T-cell (primary cell): ENCODE data around the gene DND1. TPM values are rescaled to one million over a fixed set of nuclear protein-coding genes. Genes with fewer than 3 reads are reported as not detected.
A peak's percentile ranks its signal among the peaks of the same experiment; 100 is the strongest.
"Not testable (repeated sequence)": the region's sequence is repeated elsewhere in the genome, so short reads cannot be mapped to it uniquely, and the experiment has no call there.

Experiments used
- ATAC-seq, 4 experiments: fragments of 200-7000 bp in 3 of 4; fragments of 150-1000 bp in 1 of 4; cut with Tn5 transposase; replicated peaks in 1 of 4; 1 replicate in 3 of 4; 2 replicates in 1 of 4; pipeline ENCODE4 v1.10.0; 2021; ENCODE audit warnings: moderate library complexity in 3 of 4, mild to moderate bottlenecking in 2 of 4, moderate number of reproducible peaks in 1 of 4
- CTCF ChIA-PET, 2 donors: fragments of 300-600 bp; sonication (Branson Sonifier 250); formaldehyde crosslinking; loops; one replicate each; lab custom pipeline; 2022; ENCODE audit warnings: antibody characterized with exemption in 2 of 2; lab: Charles Lee
- POLR2A ChIA-PET, 2 donors: fragments of 300-600 bp; sonication (Branson Sonifier 250); formaldehyde crosslinking; loops; one replicate each; lab custom pipeline; 2022; ENCODE audit warnings: antibody characterized with exemption in 2 of 2; lab: Charles Lee
- DNase-seq, 35 experiments: peaks; one replicate each; pipeline versions ENCODE4 v3.0.0 to v3.0.0-alpha.2; 2013 to 2023
- H3K27ac ChIP-seq: one replicate; pipeline ENCODE4 v1.5.1; 2013; ENCODE audit warnings: low read length
- H3K27me3 ChIP-seq, 2 experiments: replicated peaks in 1 of 2; 1 replicate in 1 of 2; 2 replicates in 1 of 2; pipeline versions ENCODE4 v1.6.1 to v1.7.0; 2013; ENCODE audit warnings: low read length in 1 of 2, mixed read lengths in 1 of 2; ENCODE audit not compliant: control insufficient read depth in 2 of 2, insufficient read depth in 2 of 2; ENCODE audit errors: extremely low read depth in 1 of 2
- H3K36me3 ChIP-seq, 2 donors: 1 replicate in 1 of 2; 2 replicates in 1 of 2; pipeline versions ENCODE4 v1.6.1 to v1.7.0; 2013; ENCODE audit warnings: low read length in 1 of 2; ENCODE audit not compliant: control insufficient read depth in 2 of 2, insufficient read depth in 1 of 2; ENCODE audit errors: extremely low read depth in 1 of 2
- H3K4me1 ChIP-seq, 2 experiments: 1 replicate in 1 of 2; 2 replicates in 1 of 2; pipeline versions ENCODE4 v1.6.1 to v1.7.0; 2013; ENCODE audit warnings: low read length in 2 of 2, mixed read lengths in 1 of 2; ENCODE audit not compliant: insufficient read depth in 2 of 2, control insufficient read depth in 1 of 2; ENCODE audit errors: extremely low read depth in 1 of 2
- H3K4me3 ChIP-seq, 2 donors: 1 replicate in 1 of 2; 2 replicates in 1 of 2; pipeline versions ENCODE4 v1.5.1 to v1.7.0; 2013; ENCODE audit warnings: mild to moderate bottlenecking in 2 of 2, low read length in 1 of 2, moderate library complexity in 1 of 2; ENCODE audit not compliant: control insufficient read depth in 1 of 2; ENCODE audit errors: extremely low read depth in 1 of 2
- H3K9me3 ChIP-seq: 2 replicates; pipeline ENCODE4 v1.7.0; 2013
- H3K27ac Mint-ChIP-seq, 2 donors: one replicate each; pipeline ENCODE4 v1.8.0; 2020 to 2021; ENCODE audit warnings: mild to moderate bottlenecking in 2 of 2, mixed read lengths in 2 of 2
- H3K27me3 Mint-ChIP-seq, 2 donors: one replicate each; pipeline ENCODE4 v1.8.0; 2021 to 2022; ENCODE audit warnings: mixed read lengths in 2 of 2
- H3K36me3 Mint-ChIP-seq: one replicate; pipeline ENCODE4 v1.8.0; 2021; ENCODE audit warnings: mixed read lengths
- H3K4me1 Mint-ChIP-seq, 3 donors: one replicate each; pipeline ENCODE4 v1.8.0; 2020 to 2022; ENCODE audit warnings: mixed read lengths in 3 of 3, mild to moderate bottlenecking in 1 of 3
- H3K4me3 Mint-ChIP-seq, 3 donors: one replicate each; pipeline ENCODE4 v1.8.0; 2020 to 2022; ENCODE audit warnings: mild to moderate bottlenecking in 3 of 3, mixed read lengths in 3 of 3, moderate library complexity in 3 of 3
- H3K9me3 Mint-ChIP-seq, 3 donors: one replicate each; pipeline ENCODE4 v1.8.0; 2020 to 2022; ENCODE audit warnings: mixed read lengths in 3 of 3
- WGBS: methylation state at CpG from one replicate; pipeline ENCODE4 v1.1.5; 2013; ENCODE audit warnings: missing lambda C conversion rate; ENCODE audit not compliant: insufficient coverage; 5-methylcytosine and 5-hydroxymethylcytosine counted together
- total RNA-seq, 35 experiments: library from RNA in 6 of 35; stranded (reverse) in 6 of 35; fragments of 120-200 nt in 1 of 35; gene quantifications; one replicate each; pipeline versions ENCODE4 v1.2.1 to v1.2.4 and lab custom pipeline; 2013 to 2026

DND1 gene
- total RNA-seq, 5 donors from 2014 or later (not counting 1 experiment from before 2014, with no cell fraction given) = 3.0 to 6.4 (median 5.5) TPM

DNA sequence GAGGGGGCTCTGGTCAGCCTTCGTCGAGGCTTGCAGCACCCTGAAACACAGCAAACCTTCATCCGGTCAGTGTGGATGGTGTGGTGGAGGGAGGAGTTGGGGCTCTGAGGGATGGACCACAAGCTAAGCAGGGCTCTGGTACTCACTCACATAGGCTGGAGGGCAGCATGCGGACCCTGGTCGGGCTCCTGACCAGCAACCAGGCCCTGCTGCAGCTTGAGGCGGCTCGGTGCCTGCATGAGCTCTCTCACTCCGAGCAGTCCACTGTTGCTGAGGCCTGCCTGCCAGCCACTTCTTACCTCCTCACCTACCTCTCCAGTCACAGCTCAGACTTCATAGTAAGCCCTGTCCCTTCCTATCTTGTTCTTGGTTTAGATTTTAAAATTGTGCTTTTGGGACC, 31.7 kb downstream of the DND1 start:
- Mint-ChIP-seq H3K4me3 (no peak overlapping the region), H3K27me3 (no peaks in the 10 kb centered on the region), H3K27ac (no peak overlapping the region), H3K9me3 (no peaks in the 10 kb centered on the region), H3K4me1 (peaks cover 49 to 51% (median 50%) of the 10 kb centered on the region in 3 donors), H3K36me3 (peaks cover 27% of the 10 kb centered on the region)
- ATAC-seq = no peak
- no peaks in the 10 kb centered on the region for H3K9me3 ChIP-seq
- no peak overlapping the region for H3K27ac ChIP-seq
- WGBS = 89% methylated on average over 8 of the region's 8 CpGs
- peaks cover 7 to 26% of the 10 kb centered on the region in 2 experiments for H3K4me1 ChIP-seq
- POLR2A ChIA-PET = interaction anchor here in 1 of 2 donors (0.5 to 0.6 kb wide), 2 partner anchors 70 to 1070 kb away, joined by 6 to 8 read pairs; no protein-coding TSS in a partner anchor
- no peaks in the 10 kb centered on the region for H3K27me3 ChIP-seq
- no peak for DNase-seq
- CTCF ChIA-PET = no interaction called here
- peaks cover 16 to 34% of the 10 kb centered on the region in 2 donors for H3K36me3 ChIP-seq
- H3K4me3 ChIP-seq = no peak overlapping the region

DNA sequence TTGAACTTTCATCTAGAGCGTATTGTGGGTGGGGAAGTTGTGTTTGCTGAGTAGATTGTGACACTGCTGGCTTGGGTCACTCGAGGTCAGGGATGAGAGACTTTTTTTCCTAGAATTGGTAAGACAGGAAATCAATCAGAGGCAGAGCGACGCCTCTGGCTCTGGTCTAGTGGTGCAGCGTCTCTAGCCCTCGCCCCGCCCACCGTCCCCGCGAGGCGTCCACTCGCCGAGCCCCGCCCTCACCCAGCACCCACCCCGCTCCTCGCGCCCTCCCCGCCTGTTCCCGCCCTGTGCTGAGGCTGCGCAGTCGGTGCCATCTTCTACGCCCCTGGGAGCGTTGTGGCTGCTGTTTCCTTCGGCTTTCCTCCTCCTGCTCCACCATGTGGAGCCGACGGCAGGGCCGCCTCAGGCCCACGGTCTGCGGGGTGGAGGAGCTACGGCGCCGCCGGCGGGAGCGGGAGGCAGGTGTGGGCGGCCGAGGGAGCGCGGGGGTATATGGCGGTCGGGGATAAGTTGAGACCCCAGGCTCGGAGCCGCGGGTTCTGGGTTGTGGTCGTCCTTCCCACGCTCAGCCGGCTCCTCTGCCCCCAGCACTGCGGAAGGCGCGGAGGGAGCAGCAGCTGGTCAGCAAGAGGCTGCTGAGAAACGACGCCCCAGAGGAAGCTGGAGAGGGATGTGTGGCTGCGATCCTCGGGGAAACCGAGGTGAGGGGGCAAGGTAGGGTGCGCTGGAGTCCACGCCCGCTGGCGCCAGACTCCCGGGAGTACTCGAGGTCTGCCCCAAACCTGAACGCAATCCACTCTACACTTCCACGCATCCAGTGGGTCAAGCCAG, 34.0 kb downstream of the DND1 start, which contains the start of gene TMCO6:
Gene TMCO6 (plus strand): TSS at position 304 of the 834 bp plus-strand sequence. CDS start 77 bp downstream, at position 381.
- H3K27me3 ChIP-seq = no peaks in the 10 kb centered on the region
- Mint-ChIP-seq H3K9me3 (no peaks in the 10 kb centered on the region), H3K4me3 (peak within 1 kb of the TSS; percentile 87 to 90 (median 88)), H3K4me1 (peaks cover 34 to 43% (median 38%) of the 10 kb centered on the region in 3 donors), H3K27ac (peak within 1 kb of the TSS; percentile 85 to 98), H3K36me3 (peaks cover 16% of the 10 kb centered on the region), H3K27me3 (no peaks in the 10 kb centered on the region)
- H3K36me3 ChIP-seq = peaks cover 10 to 22% of the 10 kb centered on the region in 2 donors
- peak within 1 kb of the TSS; percentile 70 to 90 for H3K4me3 ChIP-seq
- H3K9me3 ChIP-seq = no peaks in the 10 kb centered on the region
- ChIA-PET CTCF (interaction anchor here (1.7 to 1.8 kb wide), 3 partner anchors 8 to 92 kb away, joined by 6 to 14 read pairs (median 11); partner anchors contain the start of genes EIF4EBP3 (in 2 of the 2), IK (in 1 of the 2) and NDUFA2 (in 1 of the 2)), POLR2A (interaction anchor here in 1 of 2 donors (0.6 to 1.9 kb wide), 3 partner anchors 8 to 70 kb away, joined by 5 to 6 read pairs (median 5); partner anchors contain the start of genes IK, NDUFA2 and ZMAT2)
- peaks cover 3 to 19% of the 10 kb centered on the region in 2 experiments for H3K4me1 ChIP-seq
- ATAC-seq (peak; percentile 97 to 100 (median 98)), DNase-seq (peak; percentile 91 to 98 (median 96))
- H3K27ac ChIP-seq = peak within 1 kb of the TSS; percentile 88
- under 1% methylated on average over 43 of the region's 63 CpGs for WGBS

DNA sequence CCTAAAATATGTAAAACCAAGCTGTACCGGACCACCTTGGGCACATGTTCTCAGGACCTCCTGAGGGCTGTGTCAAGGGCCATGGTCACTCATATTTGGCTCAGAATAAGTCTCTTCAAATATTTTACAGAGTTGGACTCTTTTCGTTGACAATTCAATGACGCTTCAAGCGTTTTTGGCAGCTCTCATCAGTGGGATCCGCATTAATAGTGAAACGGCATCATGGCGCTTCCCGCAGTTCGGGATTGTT, 34.6 kb downstream of the DND1 start:
- not testable (repeated sequence) for H3K27me3 Mint-ChIP-seq, H3K27me3 ChIP-seq, H3K9me3 ChIP-seq, DNase-seq, H3K9me3 Mint-ChIP-seq
- peak overlapping the region; percentile 25 to 90 for H3K4me3 ChIP-seq
- H3K27ac ChIP-seq = peak overlapping the region; percentile 88
- 14% methylated on average over 9 of the region's 9 CpGs for WGBS
- H3K4me1 ChIP-seq = peaks cover 3 to 19% of the 10 kb centered on the region in 2 experiments
- Mint-ChIP-seq H3K4me1 (peaks cover 36 to 42% (median 38%) of the 10 kb centered on the region in 3 donors), H3K4me3 (peak overlapping the region; percentile 87 to 90 (median 88)), H3K27ac (peak overlapping the region; percentile 85 to 98), H3K36me3 (peaks cover 10% of the 10 kb centered on the region)
- peaks cover 9 to 17% of the 10 kb centered on the region in 2 donors for H3K36me3 ChIP-seq
- peak in 1 of 4 experiments; percentile 2 for ATAC-seq
- ChIA-PET CTCF (interaction anchor here (0.7 to 1.8 kb wide), 4 partner anchors 9 to 91 kb away, joined by 3 to 14 read pairs (median 8); partner anchors contain the start of genes EIF4EBP3 (in 2 of the 2), IK (in 1 of the 2) and NDUFA2 (in 1 of the 2)), POLR2A (interaction anchor here (0.6 to 1.9 kb wide), 4 partner anchors 9 to 101 kb away, joined by 3 to 6 read pairs (median 5); partner anchors contain the start of genes IK (in 1 of the 2), NDUFA2 (in 1 of the 2) and ZMAT2 (in 1 of the 2))

DNA sequence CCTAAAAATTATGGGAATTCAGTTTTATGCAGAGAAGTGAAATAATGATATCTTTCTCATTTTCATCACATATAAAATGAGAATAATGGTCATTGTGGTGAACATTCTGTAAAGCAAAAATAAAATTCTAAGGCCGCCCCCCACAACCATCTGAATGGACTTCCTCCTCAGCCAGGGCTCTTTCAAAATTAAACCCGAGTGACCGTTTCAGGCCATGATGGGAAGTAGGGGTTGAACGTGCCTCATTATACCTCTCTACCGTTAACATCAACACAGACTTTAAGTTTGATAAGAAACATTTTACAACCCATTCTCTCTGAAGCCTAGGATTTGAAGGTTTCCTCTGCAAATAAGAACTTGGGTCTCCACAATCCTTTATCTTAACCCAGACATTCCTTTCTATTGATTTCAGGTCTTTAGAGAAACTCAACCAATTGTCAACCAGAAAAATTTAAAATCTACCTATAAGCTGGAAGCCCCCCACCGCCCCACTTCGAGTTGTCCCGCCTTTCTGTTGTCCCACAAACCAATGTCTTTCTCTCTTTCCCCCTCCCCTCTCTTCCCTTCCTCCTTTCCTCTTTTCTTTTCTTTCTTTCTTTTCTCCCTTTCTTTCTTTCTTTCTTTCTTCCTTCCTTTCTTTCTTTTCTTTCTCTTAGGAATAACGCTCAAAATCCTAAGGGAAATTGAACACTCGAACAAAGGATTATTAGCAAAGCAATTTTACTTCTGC, 35.8 kb downstream of the DND1 start:
- POLR2A ChIA-PET = interaction anchor here in 1 of 2 donors (0.6 kb wide), 1 partner anchor 63 kb away, joined by 5 read pairs; the partner anchor contains the start of gene ZMAT2
- no peak overlapping the region for H3K27ac ChIP-seq

DNA sequence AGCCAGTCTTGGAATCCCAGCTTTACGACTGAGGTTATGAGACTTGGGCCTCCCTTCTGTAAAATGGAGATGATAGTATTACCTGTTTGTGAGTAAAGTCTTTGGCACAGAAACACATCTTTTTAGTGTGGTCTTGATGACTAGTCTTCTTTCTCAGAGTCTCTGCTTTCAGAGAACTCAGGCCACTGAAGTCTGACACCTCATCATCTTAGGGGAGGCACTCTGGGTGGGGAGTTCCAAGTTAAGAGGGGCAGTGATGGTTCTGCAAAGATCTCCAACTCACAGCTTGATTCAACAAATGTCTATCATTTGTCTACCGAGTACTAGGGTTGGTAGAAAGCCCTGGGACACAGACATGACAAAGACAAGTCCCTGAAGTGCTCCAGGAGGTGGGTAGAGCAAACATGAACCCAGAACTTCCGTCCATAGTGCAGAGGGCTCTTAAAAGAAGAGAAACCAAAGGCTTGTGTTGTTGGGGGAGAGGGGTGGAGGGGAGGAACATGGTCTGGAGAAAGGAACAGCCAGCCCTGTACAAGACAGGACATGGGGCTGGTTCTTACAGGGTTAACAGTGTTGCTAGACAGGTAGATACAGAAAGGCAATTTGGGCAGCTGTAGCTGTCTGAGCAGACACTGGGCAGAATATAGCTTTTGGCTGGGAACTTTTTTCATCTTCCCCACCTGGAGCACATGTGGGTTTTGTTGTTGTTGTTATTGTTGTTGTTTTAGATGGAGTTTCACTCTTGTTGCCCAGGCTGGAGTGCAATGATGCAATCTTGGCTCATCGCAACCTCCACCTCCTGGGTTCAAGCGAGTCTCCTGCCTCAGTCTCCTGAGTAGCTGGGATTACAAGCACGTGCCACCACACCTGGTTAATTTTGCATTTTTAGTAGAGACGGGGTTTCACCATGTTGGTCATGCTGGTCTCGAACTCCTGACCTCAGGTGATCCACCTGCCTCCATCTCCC, 37.8 kb downstream of the DND1 start:
- Mint-ChIP-seq H3K36me3 (no peaks in the 10 kb centered on the region), H3K9me3 (no peaks in the 10 kb centered on the region), H3K27me3 (peaks cover 0 to 3% of the 10 kb centered on the region in 2 donors), H3K27ac (peak overlapping the region in 1 of 2 donors; percentile 27), H3K4me1 (peaks cover 37 to 49% (median 42%) of the 10 kb centered on the region in 3 donors), H3K4me3 (no peak overlapping the region)
- ChIA-PET CTCF (interaction anchor here (0.6 to 1.9 kb wide), 12 partner anchors 9 to 378 kb away, joined by 3 to 13 read pairs (median 4); partner anchors contain the start of genes EIF4EBP3 (in 2 of the 2), IK (in 1 of the 2) and NDUFA2 (in 1 of the 2)), POLR2A (no interaction called here)
- no peak overlapping the region for H3K4me3 ChIP-seq
- no peak overlapping the region for H3K27ac ChIP-seq
- no peaks in the 10 kb centered on the region for H3K9me3 ChIP-seq
- no peaks in the 10 kb centered on the region for H3K36me3 ChIP-seq
- H3K27me3 ChIP-seq = peaks cover 0 to 14% of the 10 kb centered on the region in 2 experiments
- peaks cover 3 to 37% of the 10 kb centered on the region in 2 experiments for H3K4me1 ChIP-seq
- ATAC-seq (no peak), DNase-seq (no peak)
- 83% methylated on average over 6 of the region's 8 CpGs for WGBS

More for the DNA sequence above, 35.8 kb downstream of the DND1 start:
- Mint-ChIP-seq H3K36me3 (peaks cover 3% of the 10 kb centered on the region), H3K4me3 (no peak overlapping the region), H3K4me1 (peaks cover 48 to 51% (median 49%) of the 10 kb centered on the region in 3 donors), H3K27ac (peak overlapping the region in 1 of 2 donors; percentile 41), H3K27me3 (no peaks in the 10 kb centered on the region), H3K9me3 (no peaks in the 10 kb centered on the region)
- DNase-seq (no peak), ATAC-seq (no peak)
- 100% methylated on average over 4 of the region's 10 CpGs for WGBS
- Histone ChIP-seq H3K9me3 (no peaks in the 10 kb centered on the region), H3K36me3 (peaks cover 3 to 5% of the 10 kb centered on the region in 2 donors), H3K4me3 (no peak overlapping the region), H3K4me1 (peaks cover 3 to 27% of the 10 kb centered on the region in 2 experiments), H3K27me3 (peaks cover 0 to 6% of the 10 kb centered on the region in 2 experiments)
- CTCF ChIA-PET = interaction anchor here in 1 of 2 donors (1.7 kb wide), 1 partner anchor 90 kb away, joined by 6 read pairs; the partner anchor contains the start of gene EIF4EBP3
